ENCODE data around the gene TCAF1. TPM values are rescaled to one million over a fixed set of nuclear protein-coding genes. Genes with fewer than 3 reads are reported as not detected.

The TCAF1 gene
- total and polyA plus RNA-seq, 2 donors (not counting 3 experiments of a cell fraction or from before 2014, with no cell fraction given), result 29.0 to 48.3 TPM

DNA sequence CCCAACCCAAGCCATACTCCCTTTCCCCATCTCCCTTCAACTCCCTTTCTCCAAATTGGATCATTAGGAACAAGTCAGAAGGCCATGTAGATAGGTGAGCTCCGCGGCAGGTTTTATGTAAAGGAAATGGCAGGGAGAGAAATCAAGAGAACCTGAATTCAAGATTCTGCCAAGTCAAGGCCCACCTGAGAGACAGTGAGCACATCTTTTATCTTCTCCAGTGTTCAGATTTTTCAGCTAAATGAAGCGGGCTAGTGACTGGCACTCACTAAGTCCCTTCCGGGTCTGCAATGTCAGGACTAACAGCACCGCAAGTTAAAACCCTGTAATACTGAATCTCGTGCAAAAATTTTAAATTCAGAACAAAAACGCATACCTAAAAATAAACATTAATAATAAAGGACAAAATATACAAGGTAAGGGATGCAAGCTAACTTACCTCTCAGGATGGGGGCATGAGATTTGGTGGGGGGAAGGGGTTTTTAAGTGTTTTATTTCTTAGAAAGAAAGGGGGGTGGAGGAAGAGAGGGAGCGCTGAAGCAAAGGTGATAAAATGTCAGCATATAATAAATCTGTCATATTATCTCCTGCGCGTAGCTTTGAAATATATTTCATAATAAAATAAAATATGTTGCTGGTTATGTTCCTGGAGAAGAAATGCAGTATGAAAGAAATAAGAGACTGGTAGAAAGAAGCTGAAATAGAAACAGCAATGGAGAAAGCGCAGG lies 17.6 kb downstream of the TCAF1 start:
- POLR2A ChIA-PET, result interaction anchor here (2.0 kb wide), 1 partner anchor 17 kb away, joined by 10 read pairs; the partner anchor contains the start of gene TCAF1
- intact Hi-C loops (cut with micrococcal nuclease) (no loop called here), dilution Hi-C loops (cut with MboI; ENCODE audit: extremely low pct_ligation_motif_present, low sequenced_read_pairs) (no loop called here)
- no peak overlapping the region for H2AFZ ChIP-seq (ENCODE audit: low read depth, low read length)
- H3K36me3 ChIP-seq (ENCODE audit: control insufficient read depth in 2 of 2, extremely low read depth in 1 of 2, insufficient read depth in 2 of 2, low read length in 2 of 2), result no peaks in the 10 kb centered on the region
- no peaks in the 10 kb centered on the region for H3K9me3 ChIP-seq (replicated peaks; ENCODE audit: control insufficient read depth, insufficient read depth, low read length)
- H4K20me1 ChIP-seq (replicated peaks; ENCODE audit: control insufficient read depth, extremely low read depth, insufficient read depth, low read length), result no peaks in the 10 kb centered on the region
- H3K4me2 ChIP-seq (ENCODE audit: insufficient read depth, low read length), result peak overlapping the region; percentile 54
- peaks cover 4% of the 10 kb centered on the region for H3K79me2 ChIP-seq (ENCODE audit: control insufficient read depth, insufficient read depth, low read length)
- FAIRE-seq, result no peak
- no peak for DNase-seq (ENCODE audit: low read depth, low spot score)
- CTCF ChIA-PET, result interaction anchor here (1.8 to 2.2 kb wide), 4 partner anchors 9 to 244 kb away, joined by 8 to 12 read pairs (median 10); partner anchors contain the start of gene TCAF1
- H3K4me1 ChIP-seq (ENCODE audit: control insufficient read depth, extremely low read depth, insufficient read depth, low read length), result peaks cover 9% of the 10 kb centered on the region
- TF ChIP-seq POLR2A (IDR thresholded peaks at IDR 0.05; ENCODE audit: low read depth, low read length) (no peak), FOS (IDR thresholded peaks at IDR 0.05; ENCODE audit: borderline replicate concordance, insufficient read depth, low read length) (no peak), MYC (IDR thresholded peaks at IDR 0.05; ENCODE audit: low read depth, low read length) (no peak), JUN (IDR thresholded peaks at IDR 0.05; ENCODE audit: borderline replicate concordance, insufficient read depth, insufficient read length, low read depth) (no peak), EZH2 (IDR thresholded peaks at IDR 0.05; ENCODE audit: borderline replicate concordance, low read depth, low read length, severe bottlenecking) (no peak), POLR2AphosphoS5 (IDR thresholded peaks at IDR 0.05; ENCODE audit: insufficient read depth, low read depth, low read length) (no peak), GATA2 (IDR thresholded peaks at IDR 0.05; ENCODE audit: insufficient read depth, insufficient read length, low read depth, low read length) (no peak)
- TF ChIP-seq, protein P1, sequence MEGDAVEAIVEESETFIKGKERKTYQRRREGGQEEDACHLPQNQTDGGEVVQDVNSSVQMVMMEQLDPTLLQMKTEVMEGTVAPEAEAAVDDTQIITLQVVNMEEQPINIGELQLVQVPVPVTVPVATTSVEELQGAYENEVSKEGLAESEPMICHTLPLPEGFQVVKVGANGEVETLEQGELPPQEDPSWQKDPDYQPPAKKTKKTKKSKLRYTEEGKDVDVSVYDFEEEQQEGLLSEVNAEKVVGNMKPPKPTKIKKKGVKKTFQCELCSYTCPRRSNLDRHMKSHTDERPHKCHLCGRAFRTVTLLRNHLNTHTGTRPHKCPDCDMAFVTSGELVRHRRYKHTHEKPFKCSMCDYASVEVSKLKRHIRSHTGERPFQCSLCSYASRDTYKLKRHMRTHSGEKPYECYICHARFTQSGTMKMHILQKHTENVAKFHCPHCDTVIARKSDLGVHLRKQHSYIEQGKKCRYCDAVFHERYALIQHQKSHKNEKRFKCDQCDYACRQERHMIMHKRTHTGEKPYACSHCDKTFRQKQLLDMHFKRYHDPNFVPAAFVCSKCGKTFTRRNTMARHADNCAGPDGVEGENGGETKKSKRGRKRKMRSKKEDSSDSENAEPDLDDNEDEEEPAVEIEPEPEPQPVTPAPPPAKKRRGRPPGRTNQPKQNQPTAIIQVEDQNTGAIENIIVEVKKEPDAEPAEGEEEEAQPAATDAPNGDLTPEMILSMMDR (IDR thresholded peaks at IDR 0.05; ENCODE audit: extremely low read depth in 1 of 2, insufficient read depth in 1 of 2, low read depth in 1 of 2, low read length in 2 of 2), result no peak
- TF ChIP-seq, protein P2, sequence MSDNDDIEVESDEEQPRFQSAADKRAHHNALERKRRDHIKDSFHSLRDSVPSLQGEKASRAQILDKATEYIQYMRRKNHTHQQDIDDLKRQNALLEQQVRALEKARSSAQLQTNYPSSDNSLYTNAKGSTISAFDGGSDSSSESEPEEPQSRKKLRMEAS (IDR thresholded peaks at IDR 0.05; ENCODE audit: insufficient read depth, insufficient read length), result no peak
- H3K27me3 ChIP-seq (ENCODE audit: control insufficient read depth in 2 of 2, insufficient read depth in 2 of 2, low read length in 2 of 2), result no peaks in the 10 kb centered on the region
- peak overlapping the region; percentile 57 to 69 (median 67) for H3K4me3 ChIP-seq (replicated peaks in 1 of 3; ENCODE audit: insufficient read depth in 1 of 3, low read depth in 1 of 3, low read length in 3 of 3)
- H3K9ac ChIP-seq (replicated peaks; ENCODE audit: extremely low read depth, insufficient read depth, low read length), result peak overlapping the region; percentile 72
- no peaks in the 10 kb centered on the region for H3K9me1 ChIP-seq (replicated peaks; ENCODE audit: control insufficient read depth, extremely low read depth, insufficient read depth, low read length)
- H3K27ac ChIP-seq (ENCODE audit: insufficient read depth, low read depth, low read length), result no peak overlapping the region
- no TSS peak for BruUV-seq (replicated peaks)
